Suppressor macrophage treated with lipopolysaccharide for 4 hours (primary cell): Measurements from ENCODE around the gene SH3RF3.

Experiments
- DNase-seq: peaks from one replicate; pipeline ENCODE4 v3.0.0-alpha.2; 2020

SH3RF3 gene

DNA sequence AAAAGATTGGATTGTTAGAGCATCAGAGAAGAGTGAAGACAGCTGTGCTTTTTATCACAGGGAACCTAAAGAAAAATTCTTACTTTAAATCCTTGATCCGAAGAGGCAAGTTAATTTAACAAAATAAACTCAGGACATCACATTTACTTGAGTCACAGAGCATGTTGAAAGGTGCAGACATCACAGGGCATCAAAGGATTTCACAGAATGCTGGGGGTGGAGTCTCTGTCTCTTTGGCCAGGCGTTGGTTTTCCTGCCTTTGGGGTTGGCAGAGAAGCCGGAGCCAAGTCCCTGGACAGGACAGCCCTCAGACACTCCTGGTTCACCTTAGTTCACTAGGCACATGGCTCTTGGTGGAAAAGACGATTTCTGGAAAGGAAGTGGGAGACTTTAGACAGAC, 56.3 kb downstream of the SH3RF3 start:
- no peak for DNase-seq

DNA sequence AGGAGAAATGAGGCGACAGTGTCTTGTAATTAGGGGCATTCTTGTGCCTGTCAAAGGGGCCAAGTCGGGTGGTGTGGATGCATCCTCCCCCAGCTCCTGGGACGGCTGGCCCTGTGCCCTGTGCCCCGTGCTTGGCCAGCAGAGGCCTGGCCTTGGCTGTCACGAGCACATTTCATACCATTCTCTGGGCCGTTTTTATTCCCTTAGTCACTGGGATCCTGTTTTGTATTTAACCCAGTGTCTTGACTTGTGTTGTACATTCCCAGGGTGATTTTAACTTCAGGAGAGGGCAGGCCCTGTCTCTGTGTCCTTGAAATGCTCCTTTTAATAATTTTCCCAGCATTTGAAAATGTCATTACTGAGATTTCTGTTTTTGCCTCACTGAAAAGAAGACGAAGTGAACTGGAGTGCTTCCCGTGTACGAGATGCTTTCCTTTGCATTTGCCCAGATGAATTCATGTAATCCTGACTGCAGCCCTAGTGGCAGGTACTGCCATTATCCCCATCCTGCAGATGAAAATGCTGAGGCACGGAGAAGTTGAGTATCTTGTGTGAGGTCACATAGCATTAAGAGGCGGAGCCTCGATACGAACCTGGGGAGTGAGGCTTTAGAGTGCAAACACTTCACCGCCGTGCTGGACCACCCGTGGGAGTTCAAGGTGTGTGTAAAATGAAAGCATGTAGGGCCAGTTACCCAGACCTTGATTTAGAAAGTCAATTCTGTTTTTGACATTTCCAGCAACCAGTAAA, 57.0 kb downstream of the SH3RF3 start:
- no peak for DNase-seq

DNA sequence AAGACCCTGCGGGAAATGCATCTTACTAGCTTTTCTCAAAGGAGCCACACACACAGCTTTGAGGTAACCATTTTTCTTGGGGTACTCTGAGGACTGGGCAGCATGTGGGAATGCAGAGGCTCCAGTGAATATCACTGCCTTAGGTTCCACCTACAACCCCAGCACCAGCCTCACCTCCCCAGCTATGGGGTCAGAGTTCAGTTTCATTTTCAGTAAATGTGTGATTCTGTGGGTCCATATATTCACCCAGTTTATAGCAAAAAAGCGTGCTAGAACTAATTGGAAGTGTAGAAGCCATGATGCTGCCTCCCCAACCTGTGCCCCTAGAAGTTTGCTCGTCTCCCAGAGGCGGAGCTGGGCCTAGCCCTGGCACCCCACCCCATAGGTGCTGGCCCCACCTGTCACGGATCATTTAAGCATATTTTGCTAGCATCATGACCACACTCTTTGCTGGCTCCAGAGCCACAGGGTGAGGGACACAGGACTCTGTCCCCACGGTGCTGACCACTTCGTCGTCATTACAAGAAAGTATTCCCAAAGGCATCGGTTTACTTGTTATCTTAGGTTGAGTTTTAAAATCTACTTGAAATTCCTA, 57.7 kb downstream of the SH3RF3 start:
- no peak for DNase-seq

DNA sequence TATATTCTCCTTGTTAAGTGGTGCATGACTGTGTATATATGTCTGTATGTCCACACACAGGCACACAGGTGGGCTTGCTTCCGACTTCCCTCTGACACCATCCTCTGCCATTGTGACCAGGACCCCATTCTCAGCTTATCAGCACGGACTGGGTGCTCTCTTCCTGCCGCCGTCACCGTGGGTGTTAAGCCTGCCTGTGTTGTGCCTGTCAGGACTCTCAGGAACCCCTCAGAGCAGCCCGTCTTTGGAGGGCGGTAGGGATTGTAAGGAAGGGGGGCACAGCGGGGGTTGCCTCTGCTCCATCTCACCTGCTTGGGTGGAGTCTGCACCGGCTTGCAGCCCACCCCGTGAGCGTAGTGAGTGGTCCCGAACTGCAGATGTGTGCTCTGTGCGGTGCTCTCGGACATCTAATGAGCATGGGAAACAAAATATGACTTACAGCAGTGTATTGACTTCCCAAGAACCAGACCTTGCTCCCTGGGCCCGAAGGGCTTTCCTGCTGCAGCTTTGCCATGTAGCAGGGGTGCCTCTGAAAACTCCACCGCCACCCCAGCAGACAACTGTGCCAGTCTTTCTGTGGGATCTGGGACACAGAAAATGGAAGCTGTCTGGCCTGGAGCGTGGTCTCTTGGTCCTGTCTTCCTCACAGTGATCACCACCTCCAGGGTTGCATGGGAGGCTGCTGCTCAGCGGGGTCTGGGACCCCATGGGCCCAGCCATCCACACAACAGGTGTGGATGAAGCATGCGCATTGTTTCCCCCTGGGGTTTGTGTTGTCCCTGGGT, 58.9 kb downstream of the SH3RF3 start:
- DNase-seq, result no peak

GRCh38 chr2:109188496-109188890, 59.5 kb downstream of the SH3RF3 start:
- no peak for DNase-seq

DNA sequence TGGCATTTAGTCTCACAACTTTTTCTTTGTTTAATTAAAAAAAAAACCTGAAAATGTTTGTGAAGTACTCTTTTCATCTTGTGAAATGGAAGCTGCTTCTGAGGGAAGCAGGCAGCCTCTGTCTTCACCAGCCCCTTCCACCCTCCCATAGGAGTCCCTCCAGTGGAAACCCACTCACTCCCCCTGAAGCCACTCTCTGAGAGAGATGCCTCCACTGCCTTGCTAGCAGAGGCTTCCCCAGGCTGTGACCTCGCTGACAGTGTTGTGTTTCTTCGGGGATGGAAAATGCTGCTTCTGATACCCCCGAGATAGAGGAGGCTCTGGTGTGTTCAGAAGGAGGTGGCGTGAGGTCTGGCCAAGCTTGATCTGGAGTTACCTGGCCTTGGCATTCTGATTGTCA, 59.9 kb downstream of the SH3RF3 start:
- no peak for DNase-seq

- no peak for DNase-seq
These were observed 60.7 kb downstream of the SH3RF3 start for GRCh38 chr2:109189751-109190150.

DNA sequence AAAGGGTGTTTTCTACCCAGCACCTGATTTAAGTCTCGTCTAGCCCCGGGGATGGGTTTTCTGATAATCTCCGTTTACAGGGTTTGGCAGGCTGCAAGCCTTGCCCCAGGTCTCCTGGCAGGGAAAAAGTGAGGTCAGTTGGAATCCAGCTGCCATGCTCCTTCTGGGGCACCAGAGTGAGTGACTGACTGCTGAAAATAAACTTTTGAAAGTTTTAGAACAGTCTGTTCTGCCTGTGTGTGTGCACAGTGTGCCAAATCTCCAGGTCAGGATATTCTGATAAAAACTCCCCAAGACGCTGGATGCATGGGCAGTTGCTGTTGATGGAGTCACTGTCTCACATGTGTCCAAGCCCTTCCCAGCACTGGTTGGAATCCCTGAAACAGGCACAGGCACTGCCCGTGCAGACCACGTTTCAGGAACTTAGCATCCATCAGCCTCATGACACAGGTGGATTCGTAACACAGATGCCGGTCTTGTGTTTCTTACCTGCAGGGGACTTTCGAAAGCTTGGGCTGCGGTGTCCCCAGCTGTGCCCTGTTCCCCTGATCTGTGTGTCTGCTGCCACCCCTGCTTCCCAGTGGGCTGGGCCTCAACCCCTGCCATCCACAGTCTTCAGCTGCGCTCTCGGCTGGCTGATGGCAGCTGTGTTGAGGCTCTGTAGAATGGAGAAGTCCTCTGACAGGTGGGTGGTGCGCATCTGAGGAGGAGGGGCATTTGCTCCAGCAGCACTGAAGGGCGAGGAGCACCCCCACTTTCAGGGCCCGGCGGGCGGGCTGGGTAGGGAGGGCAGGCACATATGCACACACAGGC, 65.0 kb downstream of the SH3RF3 start:
- no peak for DNase-seq

DNA sequence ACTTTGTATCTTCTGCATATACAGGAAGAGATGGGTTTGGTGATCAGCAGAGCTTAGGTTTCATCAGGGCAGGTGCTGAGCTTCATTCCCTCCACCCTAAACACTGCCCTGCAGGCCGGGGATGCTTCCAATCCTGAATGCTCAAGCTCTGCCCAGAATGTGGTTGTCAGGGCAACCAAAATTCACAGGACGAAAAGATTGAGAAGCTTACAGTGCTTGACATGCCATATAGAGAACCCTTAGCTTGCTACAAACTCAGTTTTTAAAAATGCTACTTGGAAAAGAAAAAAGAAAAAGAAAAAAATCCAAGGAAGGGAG, 65.6 kb downstream of the SH3RF3 start:
- no peak for DNase-seq

DNA sequence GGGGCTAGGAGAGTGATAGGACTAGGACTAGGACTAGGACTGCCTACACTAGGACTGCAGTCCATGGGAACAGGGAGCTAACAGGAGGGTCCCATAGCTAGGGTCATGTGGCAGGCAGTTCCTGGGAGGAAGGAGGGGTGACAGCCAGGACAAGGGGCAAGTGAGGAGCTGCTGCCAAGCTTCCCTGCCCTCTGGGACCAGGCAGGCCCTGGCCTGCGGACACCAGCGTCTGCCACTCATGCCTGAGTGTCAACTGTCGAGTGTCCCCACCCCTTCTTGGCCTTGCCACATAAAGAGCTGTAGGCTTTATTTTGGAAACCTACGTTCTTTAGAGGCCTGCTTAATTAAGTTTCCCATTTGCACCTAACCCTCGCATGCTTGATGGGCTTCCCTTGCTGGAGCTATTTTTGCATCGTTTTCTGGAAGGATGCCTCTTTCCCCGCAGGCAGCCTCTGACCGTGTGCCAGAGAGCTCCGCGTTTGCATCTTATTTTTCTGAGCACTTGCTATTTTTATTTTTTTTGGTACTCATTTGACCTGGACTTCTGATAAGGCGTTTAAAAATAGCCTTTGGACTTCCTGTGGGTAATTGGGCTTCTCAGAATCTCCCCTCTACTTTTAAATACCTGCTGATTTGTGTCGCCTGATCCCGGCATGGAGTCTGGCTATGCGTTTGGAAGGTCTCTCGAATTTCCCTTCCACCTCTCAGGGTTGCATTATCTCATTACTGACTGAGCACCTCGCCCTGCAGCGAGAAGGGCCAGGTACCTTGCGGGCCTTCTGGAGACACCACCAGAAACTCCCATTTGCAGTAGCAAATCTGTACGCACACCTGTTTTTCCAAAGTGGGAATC, 66.4 kb downstream of the SH3RF3 start:
- no peak for DNase-seq

DNA sequence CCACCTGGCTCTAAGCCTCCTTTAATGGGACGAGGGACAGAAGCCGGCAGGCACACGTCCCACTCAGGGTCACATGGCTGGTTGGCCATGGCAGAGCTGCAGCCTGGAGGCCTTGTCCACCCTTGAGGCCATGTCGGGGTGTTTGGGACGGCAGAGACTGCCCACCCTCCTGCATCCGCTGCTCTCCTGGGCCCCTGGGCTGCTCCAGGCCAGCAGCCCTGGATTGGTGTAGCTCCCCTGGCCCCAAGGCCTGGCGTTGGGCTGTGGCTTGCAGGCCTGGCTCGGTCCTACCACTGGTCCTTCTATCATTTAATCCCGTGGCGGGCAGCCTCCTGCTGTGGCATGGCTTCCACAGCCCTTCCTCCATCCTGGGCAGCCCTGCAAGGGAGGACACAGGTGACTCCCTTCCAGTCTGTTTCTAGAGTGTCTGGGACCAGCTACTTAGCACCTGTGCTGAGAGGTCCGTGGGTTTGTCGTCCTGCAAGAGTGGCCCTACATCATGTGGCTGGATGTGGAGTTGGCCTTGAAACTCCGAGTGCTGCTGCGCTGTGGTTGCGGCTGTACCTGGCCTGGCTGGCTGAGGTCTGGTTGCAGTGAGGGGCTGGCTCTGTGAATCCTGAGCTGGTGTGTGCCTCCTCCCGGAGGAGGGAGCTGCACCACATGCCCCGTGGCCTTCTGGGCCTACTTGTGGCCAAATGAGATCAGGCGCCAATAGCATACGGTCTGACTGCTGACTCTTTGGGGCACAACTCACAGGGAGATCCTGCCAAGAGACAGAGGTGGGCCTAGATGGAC, 67.3 kb downstream of the SH3RF3 start:
- DNase-seq, result no peak

- DNase-seq, result no peak
These were observed 68.8 kb downstream of the SH3RF3 start for GRCh38 chr2:109197491-109198418.

DNA sequence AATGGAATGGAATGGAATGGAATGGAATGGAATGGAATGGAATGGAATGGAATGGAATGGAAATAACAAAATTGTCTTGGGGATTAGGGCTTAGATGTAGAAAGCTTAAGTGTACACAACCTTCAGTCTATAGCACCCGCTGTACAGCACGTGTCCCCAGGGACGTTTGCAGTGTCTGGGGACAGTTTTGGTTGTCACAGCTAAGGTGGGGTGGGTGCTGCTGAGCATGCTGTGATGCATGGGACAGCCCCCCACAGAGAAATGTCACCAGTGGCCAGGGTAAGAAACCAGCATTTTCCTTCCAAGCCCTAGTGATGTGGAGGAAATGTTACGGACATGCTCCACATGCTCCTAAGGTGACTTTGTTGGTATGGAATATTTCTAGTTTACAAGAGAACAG, 70.8 kb downstream of the SH3RF3 start:
- DNase-seq, result no peak

GRCh38 chr2:109200616-109201464, 71.8 kb downstream of the SH3RF3 start:
- no peak for DNase-seq

- no peak for DNase-seq
These were observed 72.7 kb downstream of the SH3RF3 start for GRCh38 chr2:109201465-109202327.

- DNase-seq, result no peak
These were observed 73.5 kb downstream of the SH3RF3 start for GRCh38 chr2:109202486-109202885.

DNA sequence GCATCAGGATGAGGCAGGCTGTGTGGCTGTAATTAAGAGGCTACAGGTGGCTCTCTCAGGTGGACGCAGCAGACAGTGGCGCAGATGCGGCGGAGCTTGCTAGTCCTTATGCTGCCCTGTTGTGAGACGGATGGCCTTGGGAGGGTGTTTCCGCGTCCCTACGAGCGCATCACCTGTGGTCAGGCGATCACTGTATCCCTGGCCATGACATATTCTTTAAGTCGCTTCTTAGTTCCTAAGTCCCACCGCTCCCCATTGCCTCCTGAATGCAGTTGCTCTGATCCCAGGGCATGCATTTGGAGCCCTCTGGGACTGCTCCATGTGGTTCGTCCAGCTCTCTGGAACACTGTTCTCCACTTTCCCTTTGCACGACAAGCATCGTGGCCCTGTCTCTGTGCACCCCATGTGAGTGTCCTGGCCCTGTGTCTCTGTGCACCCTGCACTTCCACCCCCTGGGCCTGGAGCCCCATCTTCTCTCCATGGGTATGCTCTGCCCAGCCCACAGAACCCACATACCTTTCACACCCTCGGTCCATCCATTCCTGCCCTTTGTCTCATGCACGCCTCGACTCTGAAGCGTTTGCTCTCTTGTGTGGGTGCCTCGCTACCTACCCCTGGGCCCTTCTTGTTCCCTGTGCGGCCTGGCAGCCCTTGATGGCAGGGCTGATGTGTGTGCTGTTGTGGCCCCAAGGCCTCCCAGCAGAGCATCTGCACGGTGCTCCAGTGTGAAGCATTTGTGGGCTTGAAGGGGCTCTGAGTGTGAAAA, 74.4 kb downstream of the SH3RF3 start:
- no peak for DNase-seq

DNA sequence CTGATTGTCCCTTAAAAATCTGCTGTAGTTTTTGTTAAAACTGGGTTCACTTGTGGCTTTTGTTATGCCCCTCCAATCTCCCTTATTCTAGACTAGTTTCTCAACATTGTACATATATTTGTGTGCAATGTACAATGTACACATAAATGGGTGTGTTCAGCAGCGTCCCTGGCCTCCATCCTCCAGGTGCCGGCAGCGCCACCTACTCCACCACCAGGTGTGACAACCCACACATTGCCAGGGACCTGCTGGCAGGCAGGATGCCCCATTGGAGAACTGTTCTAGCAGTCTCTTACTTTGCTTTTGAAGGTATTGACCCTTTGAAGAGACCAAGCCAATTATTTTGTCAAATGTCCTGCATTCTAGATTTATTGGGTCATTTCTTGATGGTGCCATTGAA, 75.4 kb downstream of the SH3RF3 start:
- DNase-seq, result no peak
